A673 (cell line): ENCODE data around the gene VPS9D1. TPM values are rescaled to one million over a fixed set of nuclear protein-coding genes. Genes with fewer than 3 reads are reported as not detected.

Source experiments
- BruUV-seq: library from RNA; stranded (reverse); fragments of 400-500 nt; replicated peaks from 2 replicates; lab custom pipeline; 2021; lab: Mats Ljungman, UMichigan
- CTCF ChIA-PET: fragments of 300-600 bp; sonication (Branson Sonifier 250); formaldehyde crosslinking; loops from one replicate; lab custom pipeline; 2022; ENCODE audit warnings: antibody characterized with exemption; lab: Charles Lee
- POLR2A ChIA-PET: fragments of 300-600 bp; sonication (Branson Sonifier 250); formaldehyde crosslinking; loops from one replicate; lab custom pipeline; 2022; ENCODE audit warnings: antibody characterized with exemption; ENCODE audit not compliant: low non-redundant PET; lab: Charles Lee
- DNase-seq: peaks from one replicate; pipeline ENCODE4 v3.0.0-alpha.2; 2015; ENCODE audit warnings: low spot score
- H3K27ac ChIP-seq: fragments of 200-600 bp; sonication (generic); 2 replicates; pipeline ENCODE4 v1.5.1; 2016; ENCODE audit warnings: mixed run types, low read depth, mild to moderate bottlenecking, mixed read lengths, antibody characterized with exemption, low read length; ENCODE audit not compliant: poor library complexity, severe bottlenecking
- H3K27me3 ChIP-seq: fragments of 200-600 bp; sonication (generic); replicated peaks from 2 replicates; pipeline ENCODE4 v1.6.1; 2017; ENCODE audit warnings: mixed run types, low read depth, mild to moderate bottlenecking, mixed read lengths, antibody characterized with exemption, low read length; ENCODE audit not compliant: insufficient read depth, poor library complexity
- H3K36me3 ChIP-seq: fragments of 200-600 bp; sonication (generic); 2 replicates; pipeline ENCODE4 v1.6.1; 2016; ENCODE audit warnings: mixed run types, mild to moderate bottlenecking, mixed read lengths, antibody characterized with exemption, low read length; ENCODE audit not compliant: insufficient read depth, poor library complexity, severe bottlenecking
- H3K4me1 ChIP-seq: fragments of 200-600 bp; sonication (generic); 2 replicates; pipeline ENCODE4 v1.6.1; 2017; ENCODE audit warnings: mixed run types, mild to moderate bottlenecking, mixed read lengths, antibody characterized with exemption, low read length; ENCODE audit not compliant: insufficient read depth, poor library complexity, severe bottlenecking
- H3K4me3 ChIP-seq: fragments of 200-600 bp; sonication (generic); 2 replicates; pipeline ENCODE4 v1.5.1; 2016; ENCODE audit warnings: low read depth, mixed run types, mild to moderate bottlenecking, mixed read lengths, low read length; ENCODE audit not compliant: poor library complexity, severe bottlenecking
- H3K9me3 ChIP-seq: fragments of 200-600 bp; sonication (generic); 2 replicates; pipeline ENCODE4 v1.6.1; 2016; ENCODE audit warnings: mixed run types, low read depth, mild to moderate bottlenecking, mixed read lengths, antibody characterized with exemption, low read length; ENCODE audit not compliant: poor library complexity, severe bottlenecking
- CTCF ChIP-seq: fragments of 300-800, 200-600 bp; sonication (generic); conservative IDR thresholded peaks from 2 replicates; pipeline ENCODE4 v1.5.1; 2017; ENCODE audit warnings: low read depth, mild to moderate bottlenecking, antibody characterized with exemption, low read length, moderate library complexity, mixed read lengths
- EZH2 ChIP-seq: fragments of 200-600 bp; sonication (generic); IDR thresholded peaks from 2 replicates; pipeline ENCODE4 v1.6.1; 2017; ENCODE audit warnings: borderline replicate concordance, low read depth, mild to moderate bottlenecking, mixed read lengths, antibody characterized with exemption, low read length; ENCODE audit not compliant: poor library complexity, severe bottlenecking
- intact Hi-C: fragments of 100-400 bp; cut with micrococcal nuclease; formaldehyde crosslinking; loops from one replicate; pipeline ENCODE4 v1.10.0; 2022; ENCODE audit not compliant: unreplicated experiment
- total RNA-seq: library from RNA; stranded (reverse); gene quantifications from 2 replicates; pipeline ENCODE4 v1.2.3, GENCODE V29; 2021

The VPS9D1 gene
- total RNA-seq, 1 experiment from 2014 or later, result 3.4 TPM

DNA sequence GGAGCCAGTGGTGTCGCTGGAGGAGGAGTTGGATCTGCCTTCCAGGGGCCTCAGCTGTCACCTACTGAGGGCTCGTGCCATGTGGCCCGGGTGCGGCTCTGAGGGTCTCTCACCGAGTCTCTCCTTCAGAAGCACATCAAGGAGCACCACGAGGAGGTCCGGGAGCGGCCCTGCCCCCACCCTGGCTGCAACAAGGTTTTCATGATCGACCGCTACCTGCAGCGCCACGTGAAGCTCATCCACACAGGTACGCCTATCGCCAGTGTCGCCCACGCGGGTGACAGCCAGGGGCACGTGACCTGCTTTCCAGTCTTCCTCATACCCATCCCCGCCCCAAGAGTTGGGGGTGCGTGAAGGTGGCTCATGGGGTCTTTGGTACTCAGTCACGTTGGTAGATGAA is 13.1 kb upstream of the VPS9D1 start:
- DNase-seq, result no peak
- CTCF ChIA-PET, result no interaction called here
- POLR2A ChIA-PET, result interaction anchor here (0.6 kb wide), 1 partner anchor 248 kb away, joined by 3 read pairs; no protein-coding TSS in a partner anchor
- no peak overlapping the region for H3K4me3 ChIP-seq
- H3K27me3 ChIP-seq, result no peaks in the 10 kb centered on the region
- peaks cover 89% of the 10 kb centered on the region for H3K36me3 ChIP-seq
- H3K27ac ChIP-seq, result no peak overlapping the region
- intact Hi-C loops, result no loop called here
- TF ChIP-seq CTCF (no peak), EZH2 (no peak)
- H3K4me1 ChIP-seq, result no peaks in the 10 kb centered on the region
- H3K9me3 ChIP-seq, result no peaks in the 10 kb centered on the region
- BruUV-seq, result no TSS peak

- POLR2A ChIA-PET, result interaction anchor here (0.6 kb wide), 1 partner anchor 248 kb away, joined by 3 read pairs; no protein-coding TSS in a partner anchor
- no peak for TF ChIP-seq CTCF
- no peak for TF ChIP-seq EZH2
- CTCF ChIA-PET, result no interaction called here
- H3K4me1 ChIP-seq, result no peaks in the 10 kb centered on the region
- BruUV-seq, result no TSS peak
- DNase-seq, result no peak
- H3K27me3 ChIP-seq, result no peaks in the 10 kb centered on the region
- intact Hi-C loops, result no loop called here
- no peaks in the 10 kb centered on the region for H3K9me3 ChIP-seq
- peaks cover 87% of the 10 kb centered on the region for H3K36me3 ChIP-seq
- H3K27ac ChIP-seq, result peak overlapping the region; percentile 5
- no peak overlapping the region for H3K4me3 ChIP-seq
These were observed 12.6 kb upstream of the VPS9D1 start for GRCh38 chr16:89733322-89733721.

DNA sequence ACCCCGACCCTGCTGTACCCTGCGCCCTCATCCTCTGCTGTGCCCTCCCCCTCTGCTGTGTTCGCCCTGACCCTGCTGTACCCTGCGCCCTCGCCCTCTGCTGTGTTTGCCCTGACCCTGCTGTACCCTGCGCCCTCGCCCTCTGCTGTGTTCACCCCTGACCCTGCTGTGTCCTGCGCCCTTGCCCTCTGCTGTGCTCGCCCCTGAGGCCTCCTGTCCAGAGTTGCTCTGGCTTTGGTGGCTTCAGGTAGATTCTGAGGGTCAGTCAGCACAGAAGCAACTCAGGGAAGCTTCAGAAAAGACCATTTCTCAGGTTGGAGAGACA is 12.2 kb upstream of the VPS9D1 start:
- ChIA-PET POLR2A (no interaction called here), CTCF (no interaction called here)
- H3K9me3 ChIP-seq, result no peaks in the 10 kb centered on the region
- peaks cover 85% of the 10 kb centered on the region for H3K36me3 ChIP-seq
- no peak overlapping the region for H3K4me3 ChIP-seq
- intact Hi-C loops, result no loop called here
- H3K4me1 ChIP-seq, result no peaks in the 10 kb centered on the region
- H3K27me3 ChIP-seq, result no peaks in the 10 kb centered on the region
- no peak for TF ChIP-seq EZH2
- TF ChIP-seq CTCF, result no peak
- no TSS peak for BruUV-seq
- DNase-seq, result no peak
- H3K27ac ChIP-seq, result peak overlapping the region; percentile 5
